Cortex of kidney (tissue), 1 donor: ENCODE measurements around the gene CNTN5.
"Not testable (repeated sequence)": the region's sequence is repeated elsewhere in the genome, so short reads cannot be mapped to it uniquely, and the experiment has no call there.

Source experiments
- DNase-seq: peaks from one replicate; lab custom pipeline; 2025; lab: John Stamatoyannopoulos, UW

Gene CNTN5

DNA sequence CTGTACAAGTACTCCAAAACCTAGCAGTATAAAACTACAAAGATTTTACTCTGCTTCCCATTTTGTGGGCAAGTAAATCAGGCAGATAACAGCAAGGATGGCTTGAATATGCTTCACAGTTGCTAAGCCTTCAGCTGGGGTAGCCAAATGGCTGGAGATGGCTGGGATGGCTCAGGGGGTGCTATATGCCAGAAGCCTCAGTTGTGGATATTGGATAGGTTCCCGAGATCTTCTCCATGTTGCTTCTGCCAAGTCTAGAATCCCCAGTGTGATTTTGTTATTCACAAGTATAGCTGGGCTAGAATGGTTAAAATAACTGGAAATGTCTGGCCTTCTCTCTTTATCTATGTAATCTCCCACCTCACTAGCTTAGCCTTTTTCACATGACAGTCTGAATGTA is 1194.0 kb downstream of the CNTN5 start:
- DNase-seq = no peak

DNA sequence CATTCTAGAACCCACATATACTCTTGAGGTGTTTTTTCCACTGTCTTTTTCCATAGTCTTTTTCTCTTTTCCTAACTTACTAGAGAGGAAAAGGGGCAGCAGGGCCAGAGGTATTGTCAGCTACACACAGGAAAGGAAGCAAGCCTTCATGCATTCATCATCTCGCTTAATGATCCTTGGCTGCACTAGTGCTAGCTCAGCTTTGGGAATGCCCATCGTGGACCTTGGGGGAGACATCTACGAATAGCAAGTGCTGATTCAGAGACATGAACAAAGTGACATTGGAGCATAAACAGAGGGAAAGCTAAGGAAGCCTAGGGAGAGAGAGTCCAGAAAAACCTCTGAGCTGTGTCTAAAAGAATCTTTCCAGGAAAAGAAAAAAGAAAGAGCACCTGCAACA is 1200.1 kb downstream of the CNTN5 start:
- no peak for DNase-seq

- DNase-seq = no peak
Observed at GRCh38 chr11:100221791-100222190, 1201.0 kb downstream of the CNTN5 start.

DNA sequence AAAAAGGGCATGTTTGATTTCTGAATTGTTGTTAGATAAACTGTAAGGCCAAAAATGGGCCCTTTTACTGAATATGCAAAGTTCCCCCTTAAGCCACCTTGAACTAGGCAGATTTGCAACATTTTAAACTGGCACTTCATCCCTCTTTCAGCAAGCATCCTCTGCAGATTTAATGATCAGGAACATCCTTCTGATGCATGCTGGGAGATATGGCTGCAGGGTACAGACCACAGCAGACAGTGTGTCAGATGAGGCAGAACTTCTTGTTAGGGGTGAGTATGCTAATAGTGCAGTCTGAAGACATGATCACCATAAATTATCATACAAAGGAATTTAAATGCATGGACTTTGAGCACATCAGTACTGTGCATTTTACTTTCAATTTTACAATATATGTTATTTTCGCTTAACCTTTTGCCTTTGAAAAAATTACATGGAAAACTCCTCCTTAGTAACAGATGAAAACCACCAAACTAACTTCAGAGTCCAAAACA is 1203.8 kb downstream of the CNTN5 start:
- no peak for DNase-seq

DNA sequence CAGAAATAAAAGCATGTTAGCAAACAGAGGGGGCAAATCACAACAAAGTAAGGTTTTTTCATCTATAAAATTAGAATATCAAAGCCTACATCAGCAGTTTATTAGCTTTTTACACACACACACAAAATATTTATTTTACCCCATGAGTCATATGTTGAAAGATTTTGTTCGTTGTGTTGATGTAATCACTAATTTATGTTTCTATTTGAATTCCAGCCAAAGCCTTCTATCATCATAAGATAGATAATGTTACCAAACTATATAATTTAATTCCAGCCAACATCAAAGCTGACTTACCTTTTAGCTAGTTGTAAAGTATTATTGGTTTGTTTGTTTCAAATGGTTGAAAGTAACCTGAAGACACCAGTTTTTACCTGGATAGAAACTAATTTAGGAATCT is 1208.3 kb downstream of the CNTN5 start:
- DNase-seq = no peak

DNA sequence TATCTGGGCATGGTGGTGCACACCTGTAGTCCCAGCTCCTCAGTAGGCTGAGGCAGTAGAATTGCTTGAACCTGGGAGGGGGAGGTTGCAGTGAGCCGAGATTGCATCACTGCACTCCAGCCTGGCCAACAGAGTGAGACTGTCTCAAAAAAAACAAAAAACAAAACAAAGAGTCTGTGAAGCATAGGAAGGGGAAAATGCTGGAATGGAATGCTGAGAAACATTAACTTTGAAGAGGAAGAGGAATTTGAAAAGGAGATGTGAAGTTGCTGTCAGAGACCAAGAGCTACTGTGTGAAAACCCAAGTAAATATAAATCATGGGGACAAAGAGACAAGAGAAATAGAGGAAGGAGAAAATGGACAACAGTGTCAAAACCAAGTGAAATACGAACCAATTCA is 1211.3 kb downstream of the CNTN5 start:
- no peak for DNase-seq

GRCh38 chr11:100235085-100235484 is 1214.3 kb downstream of the CNTN5 start:
- no peak for DNase-seq

DNA sequence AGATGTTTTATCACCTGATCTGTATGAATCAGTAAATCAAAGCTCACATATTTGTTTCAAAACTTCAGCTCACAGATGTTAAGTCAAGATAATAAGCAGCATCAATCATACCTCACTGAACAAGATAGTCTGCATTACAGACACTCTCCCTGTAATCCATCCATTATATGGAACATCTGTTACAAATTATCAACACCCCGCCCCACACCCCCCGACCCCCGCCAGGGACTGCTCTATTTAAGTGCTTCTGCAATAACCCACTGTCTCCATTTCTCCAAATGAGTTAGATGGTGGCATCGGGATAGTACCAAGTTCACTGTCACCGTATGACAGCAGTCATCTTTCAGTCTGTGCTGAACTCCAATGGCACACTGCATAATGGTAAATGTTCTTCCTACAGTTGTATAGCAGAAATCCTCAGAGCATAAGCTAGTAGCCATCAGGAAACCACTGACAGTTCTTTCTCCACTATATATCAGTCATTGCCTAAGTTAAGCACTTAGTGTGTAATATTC is 1219.3 kb downstream of the CNTN5 start:
- DNase-seq = no peak

- no peak for DNase-seq
Observed at GRCh38 chr11:100247704-100248103, 1227.0 kb downstream of the CNTN5 start.

- DNase-seq = not testable (repeated sequence)
Observed at GRCh38 chr11:100257238-100257803, 1236.6 kb downstream of the CNTN5 start.

DNA sequence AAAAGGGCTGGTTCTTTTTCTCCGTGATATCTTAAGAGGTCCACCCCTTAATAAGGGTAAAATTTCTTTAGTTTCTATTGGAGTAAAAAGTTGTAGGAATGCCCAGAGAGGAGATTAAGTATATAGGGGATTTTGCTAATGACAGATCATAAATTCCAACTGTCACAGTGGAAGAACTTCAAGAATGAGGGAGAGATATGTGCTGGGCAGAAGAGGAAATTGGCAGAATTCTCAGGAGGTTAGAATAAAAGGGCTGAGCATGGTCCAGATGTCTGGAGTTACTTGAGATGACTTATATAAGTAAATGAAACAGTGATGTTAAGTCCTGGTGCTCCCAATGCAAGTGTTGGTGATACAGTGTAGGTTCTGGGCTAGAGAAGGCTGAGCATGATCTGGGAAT is 1248.8 kb downstream of the CNTN5 start:
- DNase-seq = no peak

GRCh38 chr11:100273066-100273815 is 1252.5 kb downstream of the CNTN5 start:
- no peak for DNase-seq

GRCh38 chr11:100274466-100274865 is 1253.7 kb downstream of the CNTN5 start:
- not testable (repeated sequence) for DNase-seq

GRCh38 chr11:100294748-100295147 is 1274.0 kb downstream of the CNTN5 start:
- no peak for DNase-seq

DNA sequence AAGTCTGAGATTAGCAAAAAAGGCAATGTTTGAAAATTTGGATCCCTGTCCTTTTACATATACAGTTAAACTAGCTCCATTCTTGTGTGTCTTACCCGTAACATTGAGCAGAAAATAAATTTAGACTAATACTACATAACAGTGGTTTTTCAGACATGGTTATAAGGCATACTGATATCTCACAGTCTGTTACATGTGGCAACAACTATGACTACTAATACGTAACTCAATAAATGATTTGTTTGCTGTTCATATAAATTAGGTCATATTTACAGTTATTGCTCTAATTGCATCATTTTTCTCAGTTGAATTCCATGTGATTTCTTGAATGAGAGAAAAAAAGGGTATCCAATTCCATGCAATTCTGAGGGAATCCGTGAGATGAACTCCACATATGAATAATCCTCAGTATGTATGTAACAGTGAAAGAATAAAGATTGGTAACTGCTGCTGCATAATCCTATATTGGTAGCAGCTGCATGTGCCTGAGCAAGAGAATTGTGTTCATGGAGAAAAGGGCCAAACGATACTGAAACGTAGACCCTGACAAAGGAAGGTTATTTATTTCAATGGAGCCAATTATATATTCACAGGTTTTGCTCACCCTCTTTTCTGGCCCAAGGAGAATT is 1275.4 kb downstream of the CNTN5 start:
- DNase-seq = no peak

- no peak for DNase-seq
Observed at GRCh38 chr11:100297516-100297915, 1276.8 kb downstream of the CNTN5 start.

GRCh38 chr11:100302824-100303223 is 1282.1 kb downstream of the CNTN5 start:
- DNase-seq = no peak

- no peak for DNase-seq
Observed at GRCh38 chr11:100303897-100304296, 1283.1 kb downstream of the CNTN5 start.

GRCh38 chr11:100308202-100308601 is 1287.5 kb downstream of the CNTN5 start:
- DNase-seq = no peak

DNA sequence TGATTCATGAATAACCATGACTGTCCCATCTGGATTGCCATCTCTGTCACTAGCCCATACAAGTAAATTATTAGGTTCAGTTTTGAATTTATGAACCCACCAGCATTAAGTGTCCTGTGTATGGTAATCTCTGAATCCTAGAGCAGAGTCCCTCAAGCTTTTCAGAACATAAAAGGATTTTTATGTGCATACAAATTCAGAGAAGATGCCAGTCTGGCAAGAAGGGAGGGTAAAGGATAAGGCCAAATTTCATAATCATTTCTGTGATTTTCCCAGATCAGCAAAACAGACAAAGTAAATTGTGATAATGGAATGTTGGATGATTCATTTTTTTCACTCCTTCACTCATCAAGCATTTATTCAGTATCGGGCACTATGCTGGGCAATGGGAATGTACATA is 1295.2 kb downstream of the CNTN5 start:
- DNase-seq = no peak

GRCh38 chr11:100316952-100317351 is 1296.2 kb downstream of the CNTN5 start:
- no peak for DNase-seq

GRCh38 chr11:100319691-100320090 is 1298.9 kb downstream of the CNTN5 start:
- no peak for DNase-seq
